ENCODE measurements around the gene NEK11. TPM values are rescaled to one million over a fixed set of nuclear protein-coding genes. Genes with fewer than 3 reads are reported as not detected.

The NEK11 gene
- total and polyA plus RNA-seq, 2 donors (not counting 3 experiments of a cell fraction or from before 2014, with no cell fraction given), result 1.7 to 4.3 TPM

GRCh38 chr3:131047582-131047981 is 20.9 kb downstream of the NEK11 start:
- dilution Hi-C loops (cut with MboI; ENCODE audit: extremely low pct_ligation_motif_present, low sequenced_read_pairs), result no loop called here
- POLR2A ChIA-PET, result no interaction called here
- Histone ChIP-seq H3K9ac (replicated peaks; ENCODE audit: extremely low read depth, insufficient read depth, low read length) (no peak overlapping the region), H3K36me3 (ENCODE audit: control insufficient read depth in 2 of 2, extremely low read depth in 1 of 2, insufficient read depth in 2 of 2, low read length in 2 of 2) (no peaks in the 10 kb centered on the region), H4K20me1 (replicated peaks; ENCODE audit: control insufficient read depth, extremely low read depth, insufficient read depth, low read length) (no peaks in the 10 kb centered on the region), H3K27ac (ENCODE audit: insufficient read depth, low read depth, low read length) (no peak overlapping the region), H3K79me2 (ENCODE audit: control insufficient read depth, insufficient read depth, low read length) (no peaks in the 10 kb centered on the region), H3K4me1 (ENCODE audit: control insufficient read depth, extremely low read depth, insufficient read depth, low read length) (no peaks in the 10 kb centered on the region), H3K27me3 (ENCODE audit: control insufficient read depth in 2 of 2, insufficient read depth in 2 of 2, low read length in 2 of 2) (no peaks in the 10 kb centered on the region), H3K4me3 (replicated peaks in 1 of 3; ENCODE audit: insufficient read depth in 1 of 3, low read depth in 1 of 3, low read length in 3 of 3) (no peak overlapping the region), H3K4me2 (ENCODE audit: insufficient read depth, low read length) (no peak overlapping the region), H3K9me1 (replicated peaks; ENCODE audit: control insufficient read depth, extremely low read depth, insufficient read depth, low read length) (no peaks in the 10 kb centered on the region), H3K9me3 (replicated peaks; ENCODE audit: control insufficient read depth, insufficient read depth, low read length) (no peaks in the 10 kb centered on the region), H2AFZ (ENCODE audit: low read depth, low read length) (no peak overlapping the region)
- CTCF ChIA-PET, result interaction anchor here (1.1 to 1.7 kb wide), 3 partner anchors 11 to 982 kb away, joined by 3 to 5 read pairs (median 3); no protein-coding TSS in a partner anchor
- TF ChIP-seq MYC (IDR thresholded peaks at IDR 0.05; ENCODE audit: low read depth, low read length) (no peak), EZH2 (IDR thresholded peaks at IDR 0.05; ENCODE audit: borderline replicate concordance, low read depth, low read length, severe bottlenecking) (no peak), POLR2AphosphoS5 (IDR thresholded peaks at IDR 0.05; ENCODE audit: insufficient read depth, low read depth, low read length) (no peak), GATA2 (IDR thresholded peaks at IDR 0.05; ENCODE audit: insufficient read depth, insufficient read length, low read depth, low read length) (no peak), MAX (IDR thresholded peaks at IDR 0.05; ENCODE audit: insufficient read depth, insufficient read length) (no peak), POLR2A (IDR thresholded peaks at IDR 0.05; ENCODE audit: low read depth, low read length) (no peak), JUN (IDR thresholded peaks at IDR 0.05; ENCODE audit: borderline replicate concordance, insufficient read depth, insufficient read length, low read depth) (no peak), CTCF (IDR thresholded peaks at IDR 0.05; ENCODE audit: extremely low read depth in 1 of 2, insufficient read depth in 1 of 2, low read depth in 1 of 2, low read length in 2 of 2) (no peak), FOS (IDR thresholded peaks at IDR 0.05; ENCODE audit: borderline replicate concordance, insufficient read depth, low read length) (no peak)
- no peak for DNase-seq (ENCODE audit: low read depth, low spot score)
- intact Hi-C loops (cut with micrococcal nuclease), result no loop called here
- no TSS peak for BruUV-seq (replicated peaks)
- no peak for FAIRE-seq
